GM21360 (cell line): ENCODE measurements around the gene MYL4.
"Not testable (repeated sequence)": the region's sequence is repeated elsewhere in the genome, so short reads cannot be mapped to it uniquely, and the experiment has no call there.

ENCODE experiments used
- ATAC-seq: cut with Tn5 transposase; IDR thresholded peaks from one replicate; pipeline ENCODE4 v1.9.1; 2021; ENCODE audit warnings: mild to moderate bottlenecking, moderate library complexity; ENCODE audit not compliant: unreplicated experiment

The MYL4 gene

DNA sequence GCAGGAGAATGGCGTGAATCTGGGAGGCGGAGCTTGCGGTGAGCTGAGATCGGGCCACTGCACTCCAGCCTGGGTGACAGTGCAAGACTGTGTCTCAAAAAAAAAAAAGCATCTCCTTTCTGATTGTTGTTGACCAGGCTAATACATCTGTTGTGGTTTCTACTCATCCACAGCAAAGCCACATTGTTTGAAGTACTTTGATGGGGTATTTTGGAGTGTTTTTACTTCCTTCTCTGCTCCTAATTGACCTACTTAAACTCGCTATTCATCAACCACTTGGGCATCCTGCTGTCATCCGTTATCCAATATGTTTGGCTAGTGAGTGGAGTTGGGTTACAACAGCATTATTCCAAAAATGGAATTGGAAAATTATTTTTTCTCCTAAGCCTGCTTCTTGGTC, 16.6 kb upstream of the MYL4 start:
- ATAC-seq, result no peak

DNA sequence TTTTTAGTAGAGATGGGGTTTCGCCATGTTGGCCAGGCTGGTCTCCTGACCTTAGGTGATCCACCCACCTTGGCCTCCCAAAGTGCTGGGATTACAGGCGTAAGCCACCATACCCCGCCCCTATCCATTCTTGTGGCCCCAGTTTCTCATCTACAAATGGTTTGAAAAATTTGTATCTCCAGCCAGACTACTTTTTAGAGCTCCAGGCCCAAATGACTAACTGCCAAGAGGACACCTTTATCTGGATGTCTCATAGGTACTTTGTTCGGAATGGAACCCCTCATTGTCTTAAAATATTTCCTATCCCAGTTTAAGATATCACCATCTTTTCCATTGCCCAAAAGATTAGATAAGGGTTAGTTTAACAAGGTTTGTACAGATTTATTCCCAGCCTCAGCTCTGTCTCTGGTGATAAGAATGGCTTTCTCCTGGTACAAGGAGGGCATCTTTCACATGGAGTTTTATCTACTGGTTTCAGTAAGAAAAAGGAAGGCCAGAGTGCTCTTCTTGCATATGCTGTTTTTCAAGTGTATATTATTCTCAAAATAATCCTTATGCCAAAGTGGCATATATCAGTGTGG, 15.1 kb upstream of the MYL4 start:
- ATAC-seq, result no peak

DNA sequence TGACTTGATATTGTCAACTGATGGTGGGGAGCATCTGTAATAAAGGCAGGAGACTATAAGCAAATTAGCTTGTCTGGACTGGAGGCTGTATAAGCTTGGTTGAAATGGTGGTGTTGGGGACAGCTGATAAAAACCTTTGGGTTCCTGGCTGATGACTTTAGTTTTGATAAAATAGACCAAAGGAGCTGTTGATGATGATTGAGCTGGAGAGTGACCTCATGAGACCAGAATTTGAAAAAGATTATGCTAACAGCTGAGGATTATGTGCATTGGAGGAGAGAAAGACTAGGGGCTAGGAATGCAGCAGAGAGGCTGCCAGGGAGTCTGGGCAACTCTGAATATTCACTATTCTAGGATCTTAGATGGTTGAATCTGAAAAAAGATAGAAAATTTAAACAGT, 11.3 kb upstream of the MYL4 start:
- ATAC-seq, result no peak

DNA sequence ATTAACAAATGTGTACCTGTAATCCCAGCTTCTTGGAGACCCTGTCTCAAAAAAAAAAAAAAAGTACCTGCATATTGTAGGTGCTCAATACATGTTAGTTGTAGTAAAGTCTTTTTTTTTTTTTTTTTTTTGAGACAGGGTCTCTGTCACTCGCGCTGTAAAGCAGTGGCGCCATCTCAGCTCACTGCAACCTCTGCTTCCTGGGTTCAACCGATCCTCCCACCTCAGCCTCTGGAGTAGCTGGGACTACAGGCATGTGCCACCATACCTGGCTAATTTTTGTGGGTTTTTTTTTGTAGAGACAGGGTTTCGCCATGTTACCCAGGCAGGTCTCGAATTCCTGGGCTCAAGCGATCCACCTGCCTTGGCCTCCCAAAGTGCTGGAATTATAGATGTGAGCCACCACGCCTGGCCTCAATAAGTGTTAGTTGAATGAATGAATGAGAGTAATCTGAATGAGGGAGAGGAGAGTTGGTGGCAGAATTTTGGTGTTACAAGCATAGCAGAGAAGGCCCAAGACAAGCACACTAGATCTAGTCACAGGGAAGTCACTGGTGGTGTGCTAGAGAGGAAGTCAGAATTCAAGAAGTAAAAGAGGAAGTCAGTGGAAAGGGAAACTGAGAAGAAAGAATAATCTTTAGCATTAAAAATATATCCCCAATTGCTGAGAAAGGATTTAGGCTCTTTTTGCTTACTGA, 9.4 kb upstream of the MYL4 start:
- no peak for ATAC-seq

DNA sequence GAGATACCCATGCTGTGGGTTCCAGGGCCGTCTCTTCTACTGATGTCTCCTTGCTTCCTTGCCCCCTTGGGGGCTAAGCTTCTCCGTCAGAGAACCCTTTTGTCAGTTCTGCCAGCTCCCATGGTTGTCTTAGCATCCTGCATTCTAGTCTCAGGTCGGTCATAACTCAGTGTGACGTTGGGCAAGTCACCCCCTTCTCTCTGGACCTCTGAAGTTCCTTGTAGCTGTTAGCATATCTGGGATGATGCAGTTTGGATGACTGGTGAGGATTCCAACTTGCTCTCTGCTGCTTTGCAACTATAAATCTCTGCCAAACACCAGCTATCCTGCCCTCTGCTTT, 8.9 kb upstream of the MYL4 start:
- no peak for ATAC-seq

DNA sequence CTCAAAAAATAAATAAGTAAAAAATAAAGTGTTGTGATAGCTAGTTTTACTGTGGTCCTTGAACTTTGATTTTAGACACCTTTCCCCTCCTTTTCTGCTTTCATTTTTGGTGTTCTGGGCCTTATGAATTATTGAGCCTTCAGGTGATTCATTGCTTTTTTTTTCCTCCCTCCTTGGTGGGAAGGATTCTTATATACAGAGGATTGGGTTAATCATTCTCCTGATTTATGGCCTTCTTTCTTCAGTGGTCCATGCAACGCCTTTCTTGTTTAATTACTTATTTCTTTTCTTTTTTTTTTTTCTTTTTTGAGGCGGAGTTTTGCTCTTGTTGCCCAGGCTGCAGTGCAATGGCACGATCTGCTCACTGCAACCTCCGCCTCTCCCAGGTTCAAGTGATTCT, 8.0 kb upstream of the MYL4 start:
- no peak for ATAC-seq

DNA sequence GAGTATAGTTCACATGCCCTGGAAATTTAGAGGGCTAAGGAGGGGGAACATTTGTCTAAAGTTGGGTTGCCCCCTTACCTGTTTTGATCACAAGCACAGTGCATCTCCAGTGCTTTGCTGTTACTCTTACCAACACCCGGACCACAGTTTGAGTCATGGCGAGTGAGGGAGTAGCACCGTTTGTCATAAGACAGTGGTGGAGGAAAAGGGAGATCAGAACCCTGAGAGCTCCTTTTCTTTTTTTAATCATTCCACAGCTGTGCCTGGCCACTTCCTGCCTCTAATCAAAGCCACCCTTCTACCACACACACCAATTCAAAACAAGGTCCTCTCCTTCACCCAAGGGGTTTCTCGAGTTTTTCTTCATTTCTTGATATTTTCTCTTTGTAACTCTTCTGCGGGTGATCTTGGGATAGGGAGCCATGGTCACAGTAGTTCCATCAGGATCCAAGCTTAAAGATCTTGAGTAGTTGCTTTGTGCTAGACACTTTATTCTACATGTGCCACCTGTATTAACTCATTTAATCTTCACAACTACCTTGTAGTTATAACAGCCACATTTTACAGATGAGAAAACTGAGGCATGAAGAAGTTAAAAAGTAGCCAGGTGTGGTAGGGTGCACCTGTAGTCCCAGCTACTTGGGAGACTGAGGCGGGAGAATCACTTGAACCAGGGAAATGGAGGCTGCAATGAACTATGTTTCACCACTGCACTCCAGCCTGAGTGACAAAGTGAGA, 5.0 kb upstream of the MYL4 start:
- ATAC-seq, result no peak

DNA sequence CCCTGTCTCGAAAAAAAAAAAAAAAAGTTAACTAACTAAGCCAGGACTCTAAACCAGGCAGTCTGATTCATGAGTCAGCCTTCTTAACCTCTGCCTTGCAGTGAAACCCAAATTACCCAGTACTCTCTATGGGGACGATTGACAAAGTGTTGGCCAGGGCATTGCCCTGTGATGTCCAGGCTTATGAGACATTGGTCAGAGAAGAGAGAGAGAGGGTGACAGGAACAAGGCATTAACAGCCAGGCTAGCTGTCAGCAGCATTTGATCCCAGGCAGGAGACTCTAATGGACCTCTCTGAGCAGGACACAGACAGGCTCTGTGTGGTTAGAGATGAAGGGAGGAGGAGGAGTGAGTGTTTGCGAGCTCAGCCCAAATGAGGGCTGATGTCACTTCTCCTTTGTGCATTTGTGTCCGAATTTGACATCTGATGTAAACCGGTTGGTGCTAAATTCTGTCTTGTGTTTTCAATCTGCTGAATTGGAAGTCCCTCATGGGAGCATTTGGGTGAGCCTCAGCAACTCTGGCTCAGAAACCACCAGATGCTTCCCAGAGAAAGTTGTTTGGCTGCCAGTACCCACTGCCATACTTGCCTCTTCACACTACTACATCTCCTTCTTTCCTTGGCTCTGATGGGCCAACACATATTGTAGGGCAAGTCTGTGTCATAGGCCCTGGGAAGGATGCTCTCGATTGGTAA, 4.3 kb upstream of the MYL4 start:
- no peak for ATAC-seq

DNA sequence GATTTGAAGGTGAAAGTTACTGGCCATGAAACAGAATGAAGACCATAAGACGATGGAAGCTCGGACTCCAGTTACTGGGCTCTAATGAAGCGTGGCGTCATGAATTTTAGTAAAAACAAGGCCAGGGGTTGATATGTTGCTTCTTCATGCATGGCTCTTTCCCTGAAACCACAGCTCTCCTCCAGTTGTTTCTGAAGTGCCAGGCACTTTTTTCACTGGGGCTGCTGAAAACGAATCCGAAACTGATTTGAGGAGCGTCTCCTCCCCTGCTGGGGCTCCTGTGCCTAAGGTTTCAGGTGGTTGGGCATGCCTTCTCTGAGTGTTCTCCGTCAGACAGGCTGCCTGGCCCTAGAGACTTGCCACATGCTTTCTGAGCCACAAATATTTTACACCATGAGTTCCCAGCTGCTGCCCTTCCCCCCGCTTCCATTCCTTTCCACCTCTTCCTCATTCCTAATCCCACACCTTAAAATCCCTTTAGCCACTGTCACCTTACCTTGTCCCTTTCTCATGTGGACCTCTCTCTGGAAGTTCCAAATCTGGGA, 3.7 kb upstream of the MYL4 start:
- no peak for ATAC-seq

DNA sequence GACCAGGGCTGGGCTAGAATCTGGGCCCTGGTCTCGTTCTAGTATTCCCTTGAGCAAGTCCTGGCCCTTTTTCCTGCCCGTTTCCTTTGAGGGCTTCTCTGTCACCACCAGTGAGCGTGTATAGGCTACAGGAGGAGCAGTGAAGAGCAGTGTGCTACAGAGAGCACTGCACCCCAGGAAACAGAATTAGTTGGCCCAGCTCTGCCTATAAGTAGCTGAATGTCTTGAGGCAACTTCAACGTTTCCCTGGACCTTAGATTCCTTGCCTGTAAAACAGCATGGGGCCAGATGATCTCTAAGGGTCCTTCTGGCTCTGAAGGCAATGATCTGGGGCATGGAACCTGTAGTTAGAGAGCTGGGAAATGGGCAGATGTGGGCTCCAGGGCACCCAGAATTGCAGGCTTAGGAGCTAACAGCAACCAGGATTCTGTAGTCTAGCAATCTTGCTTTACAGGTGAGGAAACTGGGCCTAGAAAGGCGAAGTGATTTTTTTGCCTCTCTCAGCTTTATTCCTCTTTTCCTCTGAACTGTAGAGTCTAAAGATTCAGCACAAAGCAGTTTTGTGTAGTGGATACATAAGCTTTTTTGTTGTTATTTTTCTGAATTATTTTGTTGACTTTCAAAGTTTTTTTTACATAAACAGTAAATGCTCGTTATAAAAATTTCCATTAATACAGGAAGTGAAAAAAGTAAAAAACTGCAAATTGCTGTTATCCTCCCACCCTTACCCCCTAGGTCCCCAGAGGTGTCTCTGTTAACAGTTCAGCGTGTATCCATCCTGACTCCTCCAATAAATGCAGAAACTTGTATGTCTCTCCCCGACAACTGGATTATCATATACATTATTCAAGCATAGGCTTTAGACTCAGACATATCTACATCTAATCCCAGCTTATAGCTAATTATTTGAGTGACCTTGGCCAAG, 1.7 kb upstream of the MYL4 start:
- ATAC-seq, result no peak

DNA sequence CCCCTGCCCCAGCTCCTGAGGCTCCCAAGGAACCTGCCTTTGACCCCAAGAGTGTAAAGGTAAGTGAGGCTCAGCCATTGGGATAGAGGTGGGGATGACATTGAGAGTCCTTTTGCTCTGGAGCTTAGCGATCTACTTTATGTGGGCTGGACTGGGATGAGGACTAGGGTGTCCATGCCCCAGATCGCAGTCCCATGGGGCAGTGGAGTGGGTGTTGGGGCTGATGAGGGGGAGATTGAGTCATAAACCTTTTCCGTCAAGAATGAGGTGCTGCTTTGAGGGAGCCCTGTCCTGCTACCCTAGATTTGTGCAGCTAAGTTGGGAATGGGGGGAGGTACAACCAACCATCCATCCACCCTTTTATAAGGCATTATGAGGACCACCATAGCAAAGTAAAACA, 351 bp downstream of the MYL4 start:
- no peak for ATAC-seq

DNA sequence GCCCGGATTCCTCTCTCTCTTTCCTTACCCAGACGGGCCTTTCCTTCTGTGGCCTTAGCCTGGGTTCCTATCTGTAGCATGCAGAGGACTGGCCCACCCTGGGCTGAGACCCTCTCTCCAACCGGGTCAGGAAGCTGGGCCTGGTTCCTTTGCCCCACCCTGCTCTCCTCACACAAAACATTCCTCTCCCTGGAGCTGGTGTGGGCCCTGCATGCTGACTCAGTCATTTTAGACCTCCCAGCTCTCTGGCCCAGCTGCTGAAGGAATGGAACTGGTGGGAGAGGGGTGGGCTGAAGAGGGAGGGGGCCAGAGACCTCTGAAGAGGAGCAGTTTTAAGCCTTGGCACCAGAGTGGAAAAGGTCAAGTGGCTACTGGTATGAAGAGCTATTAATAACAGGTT, 957 bp downstream of the MYL4 start:
- no peak for ATAC-seq

DNA sequence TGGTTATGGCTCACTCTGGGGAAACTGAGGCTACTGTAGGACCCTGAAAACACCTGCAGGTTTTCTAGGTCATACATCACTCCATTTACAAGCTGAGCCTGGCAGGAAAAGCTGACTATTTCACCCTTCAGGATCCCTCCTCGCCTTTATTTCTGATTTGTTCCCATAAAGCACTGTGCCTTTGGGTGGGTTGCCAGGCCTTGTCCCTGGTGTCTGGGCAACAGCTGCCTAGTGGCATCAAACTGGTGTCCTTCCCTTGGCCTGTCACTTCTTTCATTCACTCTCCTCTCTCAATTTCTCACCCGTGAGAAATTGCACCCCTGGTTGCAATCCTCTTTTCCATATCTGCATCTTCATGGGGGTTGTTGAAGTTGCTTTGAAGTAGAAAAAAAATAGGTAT, 1.6 kb downstream of the MYL4 start:
- no peak for ATAC-seq

DNA sequence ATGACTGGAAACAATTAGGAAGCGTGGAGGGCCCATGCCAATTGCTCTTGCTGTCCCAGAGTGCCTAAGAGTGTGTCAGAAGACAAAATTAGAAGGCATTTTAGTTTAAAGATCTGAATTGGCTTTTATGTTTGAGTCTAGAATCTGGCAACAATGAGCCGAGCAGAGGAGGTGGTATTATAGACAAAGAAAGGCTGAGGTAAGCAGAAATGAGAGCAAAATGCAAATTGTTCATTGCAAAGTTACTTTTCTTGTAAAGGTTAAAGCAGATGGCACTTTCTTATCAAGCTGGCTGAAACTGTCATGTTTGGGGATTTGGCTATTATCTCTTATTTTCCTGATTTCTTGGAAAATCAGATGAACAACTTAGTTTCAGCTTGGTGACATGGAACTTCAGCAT, 3.3 kb downstream of the MYL4 start:
- no peak for ATAC-seq

DNA sequence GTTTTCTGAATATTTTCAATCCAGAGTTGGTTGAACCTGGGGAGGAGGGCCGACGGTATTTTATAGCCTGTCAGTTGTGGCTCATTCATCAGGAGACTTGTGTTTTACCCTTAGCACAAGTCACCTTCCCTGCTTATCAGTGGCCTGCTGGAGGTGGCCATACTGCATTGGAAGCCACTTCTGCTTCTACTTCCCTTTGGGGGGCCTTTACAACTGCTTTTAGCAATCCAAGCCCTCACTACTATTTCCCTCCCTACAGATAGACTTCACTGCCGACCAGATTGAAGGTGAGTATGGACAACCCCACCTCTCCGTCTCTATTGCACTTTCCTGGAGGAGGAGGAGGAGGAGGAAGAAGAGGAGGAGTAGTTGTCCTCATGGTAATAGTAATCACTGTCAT, 4.4 kb downstream of the MYL4 start:
- ATAC-seq, result no peak

DNA sequence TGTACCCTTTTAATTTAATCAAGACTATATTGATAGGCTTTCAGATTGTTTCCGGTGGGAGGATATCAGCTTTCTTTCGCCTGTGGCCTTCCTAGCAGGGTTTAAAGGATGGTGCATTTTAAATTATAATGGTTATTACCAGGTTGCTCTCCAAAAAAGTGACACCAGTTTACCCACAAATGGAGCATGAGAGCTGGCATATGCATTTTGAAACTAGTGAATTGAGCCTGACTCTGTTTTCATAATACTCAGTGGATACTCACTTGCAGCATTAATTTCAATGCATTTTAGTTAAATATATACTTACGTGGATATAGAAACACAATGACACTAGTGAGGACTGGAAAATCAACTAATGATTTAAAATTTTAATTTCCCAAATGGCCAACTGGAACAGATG, 5.8 kb downstream of the MYL4 start:
- ATAC-seq, result no peak

DNA sequence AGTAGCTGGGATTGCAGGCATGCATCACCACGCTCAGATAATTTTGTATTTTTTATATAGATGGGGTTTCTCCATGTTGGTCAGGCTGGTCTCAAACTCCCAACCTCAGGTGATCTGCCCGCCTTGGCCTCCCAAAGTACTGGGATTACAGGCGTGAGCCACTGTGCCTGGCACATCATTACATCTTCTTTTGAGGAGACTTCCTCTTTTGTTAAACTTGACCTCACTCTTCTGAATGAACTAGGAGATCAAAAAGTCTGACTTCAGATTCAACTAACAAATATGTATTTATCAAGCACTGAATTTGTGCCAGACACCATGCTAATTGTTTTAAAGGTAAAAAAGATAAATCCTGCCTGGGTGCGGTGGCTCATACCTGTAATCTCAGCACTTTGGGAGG, 7.7 kb downstream of the MYL4 start:
- ATAC-seq, result not testable (repeated sequence)

DNA sequence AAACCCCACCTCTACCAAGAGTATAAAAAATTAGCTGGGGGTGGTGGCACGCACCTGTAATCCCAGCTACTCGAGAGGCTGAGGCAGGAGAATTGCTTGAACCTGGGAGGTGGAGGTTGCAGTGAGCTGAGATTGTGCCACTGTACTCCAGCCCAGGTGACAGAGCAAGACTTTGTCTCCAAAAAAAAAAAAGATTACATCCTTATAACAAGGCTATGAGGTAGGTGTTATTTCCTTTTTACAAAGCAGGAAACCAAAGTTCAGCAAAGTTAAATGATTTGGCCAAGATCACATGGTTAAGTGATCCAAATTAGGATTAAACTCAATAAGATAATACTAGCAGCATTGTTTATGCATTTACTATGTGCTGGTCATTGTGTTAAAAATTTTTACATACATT, 8.1 kb downstream of the MYL4 start:
- ATAC-seq, result not testable (repeated sequence)

DNA sequence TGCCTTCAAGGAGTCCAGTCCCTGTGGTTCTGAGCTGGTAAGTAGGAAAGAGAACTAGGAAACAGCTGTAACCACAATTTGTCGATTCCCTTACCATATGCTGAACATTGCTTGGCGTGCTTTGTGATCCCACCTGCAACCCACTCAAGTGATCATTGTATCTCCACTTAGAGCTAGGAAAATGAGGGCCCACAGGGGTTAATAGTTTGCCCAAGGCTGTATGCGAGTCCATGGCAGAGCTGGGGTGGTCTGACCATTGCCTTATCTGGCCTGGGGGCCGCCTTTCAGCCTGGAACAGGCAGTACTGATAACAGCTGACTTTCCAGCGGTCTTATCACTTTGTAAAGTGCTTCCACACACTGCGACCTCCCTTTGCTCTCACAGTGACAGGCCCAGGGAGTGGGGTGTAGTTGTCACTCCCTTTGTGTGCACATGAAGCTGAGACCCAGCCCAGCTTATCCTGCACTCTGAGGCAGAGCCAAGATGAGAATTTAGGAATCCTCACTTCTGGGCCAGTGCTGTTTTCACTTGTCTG, 9.8 kb downstream of the MYL4 start:
- no peak for ATAC-seq
